Esophagus squamous epithelium (tissue), 5 donors: ENCODE data around the gene MAD1L1. TPM values are rescaled to one million over a fixed set of nuclear protein-coding genes. Genes with fewer than 3 reads are reported as not detected.

Source experiments
- DNase-seq: peaks from one replicate; lab custom pipeline; 2025; lab: John Stamatoyannopoulos, UW
- H3K27ac ChIP-seq, 4 donors: fragments of 200-600 bp; sonication (generic); one replicate each; pipeline ENCODE4 v1.5.1; 2016 to 2019; ENCODE audit warnings: mild to moderate bottlenecking in 1 of 4
- H3K27me3 ChIP-seq, 4 donors: fragments of 200-600 bp; sonication (generic); 1 replicate in 3 of 4; 2 replicates in 1 of 4; pipeline versions ENCODE4 v1.5.1 to v1.6.0; 2017 to 2021; ENCODE audit warnings: antibody characterized with exemption in 1 of 4
- H3K36me3 ChIP-seq, 3 donors: fragments of 200-600 bp; sonication (generic); one replicate each; pipeline ENCODE4 v1.5.1; 2016 to 2019
- H3K4me1 ChIP-seq, 3 donors: fragments of 200-600 bp; sonication (generic); one replicate each; pipeline ENCODE4 v1.5.1; 2017 to 2019
- H3K4me3 ChIP-seq, 4 donors: fragments of 200-600 bp; sonication (generic); 1 replicate in 3 of 4; 2 replicates in 1 of 4; pipeline ENCODE4 v1.5.1; 2016 to 2019; ENCODE audit warnings: mild to moderate bottlenecking in 2 of 4, moderate library complexity in 1 of 4
- H3K9me3 ChIP-seq, 3 donors: fragments of 200-600 bp; sonication (generic); one replicate each; pipeline ENCODE4 v1.5.1; 2016 to 2019
- POLR2A ChIP-seq, 4 donors: fragments of 450-650 bp; IDR thresholded peaks; one replicate each; pipeline ENCODE4 v1.6.1; 2017; ENCODE audit warnings: antibody characterized with exemption in 4 of 4, mild to moderate bottlenecking in 4 of 4, moderate library complexity in 3 of 4
- WGBS, 2 donors: methylation state at CpG; one replicate each; pipeline ENCODE4 v1.1.5; 2018; 5-methylcytosine and 5-hydroxymethylcytosine counted together
- intact Hi-C: fragments of 100-400 bp; cut with DNase I; formaldehyde crosslinking; loops from one replicate; pipeline ENCODE4 v1.15.0; 2022
- total RNA-seq, 4 donors: library from RNA; depleted of rRNA; stranded (reverse); fragments of >200 nt; gene quantifications; one replicate each; pipeline ENCODE4 v1.1.0, GENCODE V29; 2016
- TF ChIP-seq, protein P1 (sequence below), 6 experiments: fragments of 450-650 bp in 4 of 6; fragments of 200-600 bp in 2 of 6; sonication (generic) in 2 of 6; IDR thresholded peaks; one replicate each; pipeline ENCODE4 v1.5.1; 2016 to 2019; ENCODE audit warnings: antibody characterized with exemption in 6 of 6, mild to moderate bottlenecking in 4 of 6, moderate library complexity in 4 of 6
- donor health status: DM: yes; HTN: yes; CAD: no.

MAD1L1 gene
- total RNA-seq, 4 donors from 2014 or later, result 16.6 to 40.4 (median 30.2) TPM

DNA sequence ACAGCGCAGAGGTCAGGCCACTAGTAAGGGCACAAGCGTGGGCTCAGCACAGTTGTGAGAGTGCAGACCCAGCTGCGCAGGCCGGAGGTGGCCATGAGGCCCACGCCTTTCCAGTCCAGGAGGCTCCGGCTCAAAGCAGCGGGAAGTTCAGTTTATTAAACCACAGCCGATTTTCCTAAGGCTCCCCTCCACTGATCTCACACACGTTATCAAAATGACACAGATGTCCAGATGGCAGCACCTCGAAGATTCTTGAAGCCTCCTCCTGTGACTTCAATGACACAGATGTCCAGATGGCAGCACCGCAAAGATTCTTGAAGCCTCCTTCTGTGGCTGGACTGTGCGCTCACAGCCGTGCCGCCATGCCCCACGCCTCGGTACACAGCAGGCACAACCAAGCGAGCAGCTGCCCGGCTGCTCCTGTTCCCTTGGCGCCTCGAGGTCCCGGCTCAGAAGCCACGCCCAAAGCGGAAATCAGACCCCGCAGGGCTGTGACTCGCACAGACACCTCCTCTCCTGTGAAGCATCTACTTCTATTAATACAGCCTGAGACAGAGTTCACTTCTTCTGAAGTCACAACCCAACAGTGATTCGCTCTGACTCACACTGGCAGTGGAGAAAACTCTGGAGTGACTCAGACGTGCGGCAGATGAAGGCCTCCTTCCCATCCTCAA lies 122.7 kb downstream of the MAD1L1 start:
- no peak for TF ChIP-seq POLR2A (IDR thresholded peaks at IDR 0.05)
- TF ChIP-seq, protein P1, sequence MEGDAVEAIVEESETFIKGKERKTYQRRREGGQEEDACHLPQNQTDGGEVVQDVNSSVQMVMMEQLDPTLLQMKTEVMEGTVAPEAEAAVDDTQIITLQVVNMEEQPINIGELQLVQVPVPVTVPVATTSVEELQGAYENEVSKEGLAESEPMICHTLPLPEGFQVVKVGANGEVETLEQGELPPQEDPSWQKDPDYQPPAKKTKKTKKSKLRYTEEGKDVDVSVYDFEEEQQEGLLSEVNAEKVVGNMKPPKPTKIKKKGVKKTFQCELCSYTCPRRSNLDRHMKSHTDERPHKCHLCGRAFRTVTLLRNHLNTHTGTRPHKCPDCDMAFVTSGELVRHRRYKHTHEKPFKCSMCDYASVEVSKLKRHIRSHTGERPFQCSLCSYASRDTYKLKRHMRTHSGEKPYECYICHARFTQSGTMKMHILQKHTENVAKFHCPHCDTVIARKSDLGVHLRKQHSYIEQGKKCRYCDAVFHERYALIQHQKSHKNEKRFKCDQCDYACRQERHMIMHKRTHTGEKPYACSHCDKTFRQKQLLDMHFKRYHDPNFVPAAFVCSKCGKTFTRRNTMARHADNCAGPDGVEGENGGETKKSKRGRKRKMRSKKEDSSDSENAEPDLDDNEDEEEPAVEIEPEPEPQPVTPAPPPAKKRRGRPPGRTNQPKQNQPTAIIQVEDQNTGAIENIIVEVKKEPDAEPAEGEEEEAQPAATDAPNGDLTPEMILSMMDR (IDR thresholded peaks at IDR 0.05), result no peak
- Histone ChIP-seq H3K27ac (peak overlapping the region in 3 of 4 donors; percentile 18 to 56 (median 44)), H3K9me3 (no peaks in the 10 kb centered on the region), H3K27me3 (no peaks in the 10 kb centered on the region), H3K4me3 (no peak overlapping the region), H3K4me1 (peaks cover 0 to 58% (median 14%) of the 10 kb centered on the region in 3 donors), H3K36me3 (peaks cover 0 to 13% (median 0%) of the 10 kb centered on the region in 3 donors)
- 40 to 67% methylated on average over 13 to 14 of the region's 28 CpGs for WGBS, 2 donors
- no peak for DNase-seq
- intact Hi-C loops, result no loop called here

DNA sequence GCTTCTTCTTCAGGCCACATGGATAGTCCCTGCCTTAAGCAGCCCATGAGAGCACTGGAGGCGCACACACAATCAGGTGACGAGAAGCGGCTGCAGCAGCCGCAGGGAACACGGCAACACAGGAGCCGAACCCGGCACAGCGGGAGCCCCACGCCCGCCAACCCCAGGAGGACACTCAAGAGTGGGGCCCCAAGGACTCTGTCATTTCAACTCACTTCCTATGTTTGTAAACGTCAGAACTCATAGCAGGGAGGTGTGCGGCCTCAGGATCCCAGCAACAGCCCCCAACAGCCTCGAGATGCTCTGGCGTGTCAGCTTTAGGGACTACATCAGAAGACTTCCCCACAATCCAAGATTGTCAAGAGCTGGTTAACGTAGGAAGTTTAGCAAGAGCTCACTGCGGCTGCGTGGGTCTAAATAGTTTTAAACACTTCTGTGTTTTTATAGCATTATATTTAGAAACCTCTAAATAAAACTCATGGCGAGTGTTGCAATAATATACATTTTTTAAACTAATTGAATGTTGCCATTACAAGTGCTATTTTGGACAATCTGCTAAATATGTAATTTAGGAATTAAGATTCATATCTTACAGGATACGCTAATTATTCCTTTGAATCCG lies 123.4 kb downstream of the MAD1L1 start:
- peaks cover 0 to 65% (median 14%) of the 10 kb centered on the region in 3 donors for H3K4me1 ChIP-seq
- WGBS, 2 donors, result 86 to 87% methylated on average over 9 to 17 of the region's 20 CpGs
- TF ChIP-seq POLR2A (IDR thresholded peaks at IDR 0.05), result no peak
- TF ChIP-seq, protein P1 (IDR thresholded peaks at IDR 0.05), result no peak
- DNase-seq, result no peak
- H3K27me3 ChIP-seq, result no peaks in the 10 kb centered on the region
- peaks cover 0 to 6% (median 0%) of the 10 kb centered on the region in 3 donors for H3K36me3 ChIP-seq
- intact Hi-C loops, result no loop called here
- peak overlapping the region in 1 of 4 donors; percentile 56 for H3K27ac ChIP-seq
- H3K4me3 ChIP-seq, result no peak overlapping the region
- no peaks in the 10 kb centered on the region for H3K9me3 ChIP-seq

DNA sequence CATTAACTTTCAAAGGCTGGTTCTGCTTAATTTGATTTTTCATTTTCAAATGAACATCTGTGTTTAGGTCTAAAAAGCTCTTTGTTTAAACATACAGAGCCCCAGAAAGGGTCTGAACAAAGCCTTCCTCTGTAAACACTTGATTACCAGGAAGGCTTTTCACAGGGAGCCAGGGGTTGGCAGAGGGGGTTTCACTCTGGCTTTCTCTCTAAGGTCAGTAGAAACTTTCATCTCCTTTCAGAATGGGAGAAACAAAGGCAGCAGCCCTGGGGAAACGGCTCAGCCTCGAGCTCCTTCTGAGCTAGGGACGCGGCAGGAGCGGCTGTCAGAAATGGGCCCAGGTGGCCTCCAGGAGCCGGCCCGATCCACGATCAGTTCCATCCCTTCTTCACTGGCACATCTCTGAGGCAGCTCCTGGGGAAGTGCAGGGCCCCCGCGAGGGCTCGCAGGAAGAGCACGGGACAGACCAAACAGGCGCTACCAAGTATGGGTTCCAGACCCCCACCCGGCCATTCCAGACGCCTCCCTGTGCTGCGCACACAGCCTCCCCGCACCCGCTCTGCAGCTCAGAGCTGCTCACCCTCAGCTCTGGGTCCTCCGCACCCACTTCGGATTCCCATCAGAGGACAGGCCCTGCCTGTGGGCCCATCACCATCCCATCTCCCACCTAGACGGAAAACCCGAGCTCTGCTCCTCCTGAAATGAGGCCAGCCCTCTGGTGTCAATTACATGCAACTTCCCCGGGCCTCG lies 124.1 kb downstream of the MAD1L1 start:
- no peaks in the 10 kb centered on the region for H3K36me3 ChIP-seq
- intact Hi-C loops, result no loop called here
- H3K4me3 ChIP-seq, result no peak overlapping the region
- peaks cover 3 to 72% (median 18%) of the 10 kb centered on the region in 3 donors for H3K4me1 ChIP-seq
- no peak overlapping the region for H3K27ac ChIP-seq
- TF ChIP-seq, protein P1 (IDR thresholded peaks at IDR 0.05), result no peak
- TF ChIP-seq POLR2A (IDR thresholded peaks at IDR 0.05), result no peak
- no peaks in the 10 kb centered on the region for H3K27me3 ChIP-seq
- no peak for DNase-seq
- 100% methylated on average over 3 of the region's 24 CpGs; no CpG with 5 or more reads in 1 of the 2 donors for WGBS, 2 donors
- H3K9me3 ChIP-seq, result no peaks in the 10 kb centered on the region

DNA sequence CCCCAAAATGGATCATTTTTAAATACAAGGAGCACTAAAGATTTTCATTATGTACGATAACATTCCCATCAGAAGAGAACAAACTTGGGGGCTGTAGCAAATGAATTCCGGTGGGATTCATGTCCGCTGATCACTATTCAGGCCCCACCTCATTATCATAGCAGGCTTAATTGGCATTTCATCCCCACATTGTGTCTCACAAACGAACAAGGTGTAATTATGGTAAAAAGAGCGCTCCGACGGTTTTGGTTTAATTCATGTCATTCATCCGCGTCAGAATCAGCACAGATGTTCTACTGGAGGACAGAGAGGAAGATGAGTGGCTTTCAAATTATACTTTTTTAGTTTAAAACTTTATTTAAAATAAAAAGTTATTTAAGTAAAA lies 124.7 kb downstream of the MAD1L1 start:
- no peaks in the 10 kb centered on the region for H3K9me3 ChIP-seq
- no peak overlapping the region for H3K4me3 ChIP-seq
- TF ChIP-seq POLR2A (IDR thresholded peaks at IDR 0.05), result no peak
- TF ChIP-seq, protein P1 (IDR thresholded peaks at IDR 0.05), result no peak
- no peaks in the 10 kb centered on the region for H3K36me3 ChIP-seq
- H3K27ac ChIP-seq, result no peak overlapping the region
- peaks cover 4 to 78% (median 24%) of the 10 kb centered on the region in 3 donors for H3K4me1 ChIP-seq
- intact Hi-C loops, result no loop called here
- no peak for DNase-seq
- WGBS, 2 donors, result 82 to 89% methylated on average over 9 of the region's 9 CpGs
- H3K27me3 ChIP-seq, result no peaks in the 10 kb centered on the region
